Thymus (tissue), 11 donors: Measurements from ENCODE around the gene C22orf39. TPM values are rescaled to one million over a fixed set of nuclear protein-coding genes. Genes with fewer than 3 reads are reported as not detected.
"Not testable (repeated sequence)": the region's sequence is repeated elsewhere in the genome, so short reads cannot be mapped to it uniquely, and the experiment has no call there.

ENCODE experiments used
- DNase-seq, 9 donors: peaks; one replicate each; pipeline ENCODE4 v3.0.0-alpha.2; 2013; ENCODE audit warnings: low spot score in 9 of 9, low read depth in 6 of 9, missing footprints in 1 of 9
- H3K27ac ChIP-seq, 2 donors: one replicate each; pipeline ENCODE4 v1.5.1; 2013; ENCODE audit warnings: control low read depth in 1 of 2, low read depth in 1 of 2, low read length in 1 of 2, mild to moderate bottlenecking in 1 of 2, moderate library complexity in 1 of 2
- H3K27me3 ChIP-seq, 2 donors: one replicate each; pipeline ENCODE4 v1.5.1; 2013; ENCODE audit warnings: low read length in 1 of 2; ENCODE audit not compliant: control insufficient read depth in 2 of 2, insufficient read depth in 1 of 2
- H3K36me3 ChIP-seq, 2 donors: one replicate each; pipeline ENCODE4 v1.5.1; 2013; ENCODE audit warnings: low read length in 1 of 2, mild to moderate bottlenecking in 1 of 2, moderate library complexity in 1 of 2; ENCODE audit not compliant: control insufficient read depth in 2 of 2, insufficient read depth in 2 of 2
- H3K4me1 ChIP-seq, 2 donors: one replicate each; pipeline ENCODE4 v1.5.1; 2013; ENCODE audit warnings: low read length in 2 of 2; ENCODE audit not compliant: control insufficient read depth in 2 of 2, insufficient read depth in 2 of 2
- H3K4me3 ChIP-seq, 2 donors: one replicate each; pipeline ENCODE4 v1.5.1; 2013; ENCODE audit warnings: low read length in 2 of 2, control low read depth in 1 of 2, mild to moderate bottlenecking in 1 of 2
- H3K9me3 ChIP-seq, 2 donors: one replicate each; pipeline ENCODE4 v1.5.1; 2013; ENCODE audit warnings: low read length in 1 of 2, mild to moderate bottlenecking in 1 of 2; ENCODE audit not compliant: control insufficient read depth in 2 of 2, insufficient read depth in 1 of 2
- WGBS: extraction: QIAGEN DNeasy Blood & Tissue Kit; methylation state at CpG from one replicate; pipeline ENCODE4 v1.1.7; 2013; 5-methylcytosine and 5-hydroxymethylcytosine counted together
- polyA plus RNA-seq: library from polyadenylated mRNA; stranded (reverse); fragments of 200-250 nt; gene quantifications from one replicate; pipeline ENCODE4 v1.2.3, GENCODE V29; 2013
- total RNA-seq: library from RNA; stranded (reverse); fragments of 120-200 nt; gene quantifications from one replicate; pipeline ENCODE4 v1.2.4, GENCODE V29; 2013
- donor health status: healthy.

Gene C22orf39
- total and polyA plus RNA-seq, 2 donors, result 34.5 to 43.4 TPM

DNA sequence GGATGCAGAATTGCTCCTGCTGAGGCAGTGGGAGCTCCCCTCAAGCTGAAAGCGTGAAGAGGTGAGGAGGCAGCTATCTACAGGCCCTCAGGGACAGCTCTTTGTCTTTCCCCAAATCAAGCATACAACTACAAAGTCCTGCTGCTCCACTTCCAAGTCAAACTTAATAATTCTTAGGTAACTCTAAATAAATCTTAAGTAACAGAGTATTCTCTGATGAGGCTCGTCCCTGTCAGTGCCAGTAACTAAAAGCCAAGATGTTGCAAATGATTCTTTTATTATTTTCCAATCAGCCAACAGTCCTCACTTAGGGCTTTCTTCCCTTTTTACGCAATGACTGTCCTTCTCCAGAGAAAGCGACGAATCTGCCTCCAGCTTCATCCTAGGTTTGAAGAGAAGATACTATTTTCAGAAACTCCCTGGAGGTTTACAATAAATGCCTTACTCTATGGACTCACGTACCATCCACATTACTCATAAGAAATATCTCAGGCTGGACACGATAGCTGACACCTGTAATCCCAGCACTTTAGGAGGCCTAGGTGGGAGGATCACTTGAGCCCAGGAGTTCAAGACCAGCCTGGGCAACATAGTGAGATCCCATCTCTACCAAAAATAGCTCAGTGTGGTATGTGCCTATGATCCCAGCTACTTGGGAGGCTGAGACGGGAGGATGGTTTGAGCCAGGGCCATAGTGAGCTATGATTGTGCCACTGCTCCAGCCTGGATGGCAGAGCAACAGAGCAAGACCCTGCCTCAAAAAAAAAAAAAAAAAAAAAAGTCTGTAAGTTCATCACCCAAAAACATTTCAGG lies 3.1 kb upstream of the C22orf39 start:
- Histone ChIP-seq H3K4me1 (peaks cover 17 to 26% of the 10 kb centered on the region in 2 donors), H3K9me3 (no peaks in the 10 kb centered on the region), H3K27me3 (no peaks in the 10 kb centered on the region), H3K27ac (no peak overlapping the region), H3K4me3 (no peak overlapping the region), H3K36me3 (peaks cover 35 to 42% of the 10 kb centered on the region in 2 donors)
- WGBS, result 97% methylated on average over 8 of the region's 8 CpGs
- DNase-seq, result no peak

DNA sequence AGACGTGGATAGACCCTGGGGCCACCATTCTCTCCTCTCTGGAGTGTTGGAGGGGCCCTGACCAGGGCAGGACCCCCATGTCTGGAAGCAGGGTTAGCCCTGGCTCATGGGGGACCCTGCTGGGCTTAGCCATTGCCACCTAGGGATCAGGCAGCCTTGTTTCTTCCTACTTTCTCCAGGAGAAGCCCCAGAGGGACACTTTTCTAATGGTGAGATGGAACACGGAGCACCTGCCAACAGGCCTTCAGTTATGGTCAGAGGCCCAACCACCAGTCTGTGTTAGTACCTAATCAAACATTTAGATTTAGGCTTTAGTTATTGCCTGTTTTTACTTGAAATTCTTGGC lies 1.9 kb upstream of the C22orf39 start:
- DNase-seq, result no peak
- no peaks in the 10 kb centered on the region for H3K27me3 ChIP-seq
- 94% methylated on average over 2 of the region's 2 CpGs for WGBS
- no peaks in the 10 kb centered on the region for H3K9me3 ChIP-seq
- no peak overlapping the region for H3K27ac ChIP-seq
- peaks cover 29 to 36% of the 10 kb centered on the region in 2 donors for H3K36me3 ChIP-seq
- H3K4me3 ChIP-seq, result no peak overlapping the region
- peaks cover 17 to 26% of the 10 kb centered on the region in 2 donors for H3K4me1 ChIP-seq

DNA sequence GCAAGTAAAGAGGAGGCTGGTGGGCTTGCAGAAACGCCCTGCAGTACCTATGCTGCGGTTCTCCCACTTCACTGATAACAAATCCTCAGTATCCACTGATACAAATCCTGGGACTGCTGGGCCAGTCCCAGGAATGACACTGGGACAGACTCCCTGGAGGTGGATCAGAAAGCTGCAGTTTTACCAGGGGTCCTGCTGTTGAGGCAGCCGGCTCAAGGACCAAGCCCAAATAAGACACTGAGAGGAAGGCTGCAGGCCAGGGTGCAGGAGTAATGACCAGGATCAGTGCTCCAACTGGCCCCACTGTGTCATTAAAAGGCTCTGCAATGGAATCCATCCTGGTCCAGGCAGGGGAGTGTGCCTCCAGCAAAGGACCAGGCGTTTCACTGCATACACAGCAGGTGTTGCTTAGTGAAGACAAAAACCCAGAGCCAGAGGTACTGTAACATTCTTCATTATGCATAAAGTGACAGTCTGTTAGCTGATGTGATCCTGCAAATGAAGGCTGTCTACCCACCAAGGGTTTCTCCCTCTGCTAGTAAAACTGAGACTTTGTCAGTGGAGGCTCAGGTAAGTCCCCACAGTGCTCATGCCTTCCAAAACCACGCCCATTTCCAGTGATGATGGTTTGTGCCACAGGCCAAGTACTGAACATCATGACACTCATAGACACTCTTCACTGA lies 1.4 kb upstream of the C22orf39 start:
- no peak for DNase-seq
- 94% methylated on average over 5 of the region's 5 CpGs for WGBS
- no peaks in the 10 kb centered on the region for H3K9me3 ChIP-seq
- peaks cover 30 to 37% of the 10 kb centered on the region in 2 donors for H3K36me3 ChIP-seq
- H3K4me3 ChIP-seq, result peak overlapping the region in 1 of 2 donors; percentile 80
- no peak overlapping the region for H3K27ac ChIP-seq
- H3K27me3 ChIP-seq, result no peaks in the 10 kb centered on the region
- peaks cover 17 to 26% of the 10 kb centered on the region in 2 donors for H3K4me1 ChIP-seq

DNA sequence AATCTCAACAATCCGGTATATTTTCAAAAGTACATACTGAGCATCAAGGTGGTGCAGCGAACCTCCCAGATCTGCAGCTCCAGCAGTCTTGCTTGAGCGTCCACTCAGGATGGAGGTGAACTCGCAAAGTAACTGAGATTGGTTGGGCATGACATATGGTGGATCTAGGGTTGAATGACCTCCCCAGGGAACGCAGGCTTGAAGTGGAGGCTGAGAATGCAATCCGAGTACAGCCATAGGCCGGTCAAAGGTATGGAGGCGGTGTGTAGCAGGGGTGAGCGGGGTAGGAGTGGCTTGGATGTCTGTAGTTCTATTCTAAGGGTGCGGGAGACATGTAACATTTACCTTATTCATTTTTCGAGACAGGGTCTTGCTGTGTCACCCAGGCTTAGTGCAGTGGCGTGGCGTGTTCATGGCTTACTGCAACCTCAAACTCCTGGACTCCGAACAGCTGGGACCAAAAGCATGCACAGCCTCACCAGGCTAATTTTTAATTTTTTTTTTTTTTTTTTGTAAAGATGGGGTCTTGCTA lies 631 bp upstream of the C22orf39 start:
- Histone ChIP-seq H3K27me3 (no peaks in the 10 kb centered on the region), H3K27ac (peak overlapping the region; percentile 86 to 92), H3K4me1 (peaks cover 17 to 26% of the 10 kb centered on the region in 2 donors), H3K36me3 (peaks cover 26 to 35% of the 10 kb centered on the region in 2 donors), H3K9me3 (no peaks in the 10 kb centered on the region), H3K4me3 (peak overlapping the region; percentile 80 to 91)
- peak in 5 of 9 donors; percentile 15 to 47 (median 27) for DNase-seq
- 21% methylated on average over 14 of the region's 14 CpGs for WGBS

DNA sequence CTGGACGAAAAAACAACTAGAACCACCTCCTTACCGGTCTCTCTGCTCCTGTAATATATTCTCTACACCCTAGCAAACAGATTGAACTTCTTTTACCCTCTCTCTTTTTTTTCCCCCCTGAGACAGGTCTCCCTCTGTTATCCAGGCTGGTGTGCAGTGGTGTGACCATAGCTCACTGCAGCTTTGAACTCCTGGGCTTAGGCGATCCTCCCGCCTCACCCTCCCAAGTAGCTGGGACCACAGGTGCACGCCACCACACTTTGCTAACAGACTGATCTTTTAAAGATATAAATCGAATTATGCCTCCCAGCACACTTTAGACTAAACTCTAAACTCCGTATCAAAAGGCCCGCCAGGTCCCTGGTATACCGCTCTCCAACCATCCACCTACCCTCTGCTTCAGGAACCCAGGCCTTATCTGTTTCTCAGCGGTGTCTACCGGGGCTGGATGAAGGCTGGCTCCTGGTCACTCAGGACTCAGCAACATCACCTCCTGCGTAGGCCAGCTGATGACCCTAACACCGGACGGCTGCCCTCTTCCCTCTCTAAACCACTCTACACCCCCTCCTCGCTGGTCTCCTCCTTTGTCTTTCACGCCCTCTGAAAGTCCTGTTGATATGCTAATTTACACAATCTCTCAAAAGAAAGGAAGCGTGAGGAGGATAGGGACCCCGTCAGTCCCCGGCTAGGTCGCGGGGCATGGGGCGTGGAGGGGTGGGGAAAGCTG lies 745 bp downstream of the C22orf39 start:
- Histone ChIP-seq H3K27ac (peak overlapping the region; percentile 62 to 90), H3K36me3 (peaks cover 20 to 29% of the 10 kb centered on the region in 2 donors), H3K27me3 (no peaks in the 10 kb centered on the region), H3K4me1 (peaks cover 17 to 26% of the 10 kb centered on the region in 2 donors), H3K4me3 (peak overlapping the region; percentile 80 to 91), H3K9me3 (no peaks in the 10 kb centered on the region)
- DNase-seq, result no peak
- WGBS, result 30% methylated on average over 22 of the region's 22 CpGs

DNA sequence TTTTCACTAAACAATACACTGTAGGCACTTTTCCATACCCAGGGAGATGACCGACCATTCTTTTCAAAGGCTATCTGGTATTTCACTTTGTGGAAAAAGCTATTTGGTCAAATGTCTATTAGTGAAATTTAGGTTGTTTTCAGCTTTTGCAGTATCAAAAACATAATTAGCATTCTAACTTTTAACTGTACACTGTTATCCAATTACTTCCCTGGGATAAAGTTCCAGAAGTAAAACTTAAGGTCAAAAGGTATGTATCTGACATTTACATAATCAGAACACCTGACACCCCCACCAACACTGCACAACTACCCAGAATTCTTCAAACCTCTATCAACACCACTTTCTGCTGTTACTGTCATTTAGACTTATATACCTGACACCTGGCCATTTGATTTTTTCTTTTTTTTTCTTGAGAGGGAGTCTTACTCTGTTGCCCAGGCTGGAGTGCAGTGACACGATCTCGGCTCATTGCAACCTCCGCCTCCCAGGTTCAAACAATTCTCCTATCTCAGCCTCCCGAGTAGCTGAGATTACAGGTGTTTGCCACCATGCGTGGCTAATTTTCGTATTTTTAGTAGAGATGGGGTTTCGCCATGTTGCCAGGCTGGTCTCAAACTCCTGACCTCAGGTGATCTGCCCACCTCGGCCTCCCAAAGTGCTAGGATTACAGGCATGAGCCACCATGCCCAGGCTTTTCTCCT lies 2.1 kb downstream of the C22orf39 start:
- peaks cover 16 to 27% of the 10 kb centered on the region in 2 donors for H3K36me3 ChIP-seq

DNA sequence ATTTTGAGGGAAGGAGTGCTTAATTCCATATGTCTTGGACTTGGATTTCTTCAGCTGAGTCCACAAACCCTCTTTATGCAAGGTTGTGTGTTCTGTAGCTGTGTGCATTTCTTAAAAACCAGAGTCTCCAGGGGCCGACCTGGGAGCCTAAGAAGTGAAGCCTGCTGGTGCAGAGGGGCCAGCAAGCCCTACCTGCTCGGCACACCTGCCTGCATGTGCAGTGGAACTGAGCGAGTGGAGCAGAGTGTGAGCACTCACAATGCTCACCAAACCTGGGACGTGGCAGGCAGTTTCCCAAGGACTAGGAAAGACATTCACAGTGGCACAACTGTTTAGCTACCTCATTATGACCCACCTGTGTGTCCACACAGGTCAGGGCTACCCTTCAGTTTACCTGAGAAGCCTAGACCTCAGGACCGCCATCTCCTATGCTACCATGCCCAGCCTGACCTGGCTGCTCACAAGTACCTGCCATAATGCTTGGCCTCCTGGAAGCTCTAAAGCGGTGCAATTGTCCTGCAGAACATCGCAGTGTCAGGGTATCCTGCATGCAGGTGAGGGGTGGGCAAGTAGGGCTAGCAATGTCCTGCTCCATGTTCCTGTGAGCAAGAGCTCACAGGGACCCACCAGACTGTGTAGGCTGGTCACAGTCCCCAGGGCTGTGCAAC lies 3.8 kb downstream of the C22orf39 start:
- H3K9me3 ChIP-seq, result no peaks in the 10 kb centered on the region
- DNase-seq, result no peak
- H3K4me3 ChIP-seq, result no peak overlapping the region
- H3K27ac ChIP-seq, result no peak overlapping the region
- H3K4me1 ChIP-seq, result peaks cover 15 to 17% of the 10 kb centered on the region in 2 donors
- no peaks in the 10 kb centered on the region for H3K27me3 ChIP-seq
- 96% methylated on average over 7 of the region's 7 CpGs for WGBS
- H3K36me3 ChIP-seq, result peaks cover 20 to 31% of the 10 kb centered on the region in 2 donors

More for the DNA sequence above, 2.1 kb downstream of the C22orf39 start:
- WGBS, result 98% methylated on average over 9 of the region's 9 CpGs
- H3K27me3 ChIP-seq, H3K4me3 ChIP-seq, DNase-seq, H3K27ac ChIP-seq, H3K9me3 ChIP-seq: not testable (repeated sequence)
- peaks cover 17 to 26% of the 10 kb centered on the region in 2 donors for H3K4me1 ChIP-seq

DNA sequence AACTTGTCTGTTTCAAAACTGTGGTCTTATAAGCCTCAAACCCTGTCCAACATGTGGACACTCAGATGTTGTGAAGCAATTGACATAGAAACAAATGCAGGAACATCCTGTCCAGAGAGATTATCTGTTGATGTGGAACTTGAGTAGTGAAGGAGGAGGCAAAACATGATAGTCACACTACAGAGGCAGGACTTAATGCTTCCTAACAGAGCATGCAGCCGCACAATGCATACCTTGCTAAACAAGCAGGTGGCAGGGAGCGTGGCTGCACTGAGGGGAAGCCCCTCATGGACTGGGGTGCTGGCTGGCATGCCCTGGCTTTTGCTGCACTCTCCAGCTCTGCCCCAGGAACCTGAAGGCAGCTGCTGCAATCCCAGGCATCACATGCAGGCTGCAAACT lies 5.3 kb downstream of the C22orf39 start:
- H3K4me1 ChIP-seq, result peaks cover 8 to 9% of the 10 kb centered on the region in 2 donors
- DNase-seq, result no peak
- no peak overlapping the region for H3K4me3 ChIP-seq
- H3K27me3 ChIP-seq, result no peaks in the 10 kb centered on the region
- peaks cover 22 to 34% of the 10 kb centered on the region in 2 donors for H3K36me3 ChIP-seq
- no peaks in the 10 kb centered on the region for H3K9me3 ChIP-seq
- no peak overlapping the region for H3K27ac ChIP-seq
- WGBS, result 91% methylated on average over 2 of the region's 2 CpGs
